HepG2 (cell line): ENCODE results near the gene DNAJC4.

ENCODE experiments used
- EZH2 ChIP-seq: conservative IDR thresholded peaks from 2 replicates; pipeline ENCODE4 v1.6.1; 2012; ENCODE audit warnings: mild to moderate bottlenecking, low read depth, low read length, moderate library complexity
- KAT7 ChIP-seq: IDR thresholded peaks from 2 replicates; pipeline ENCODE4 v1.6.1; 2018; ENCODE audit warnings: borderline replicate concordance, missing compliant biosample characterization
- MBD4 ChIP-seq: IDR thresholded peaks from 2 replicates; pipeline ENCODE4 v1.6.1; 2012; ENCODE audit warnings: low read length, inconsistent platforms, borderline replicate concordance
- NFRKB ChIP-seq: fragments of 450-650 bp; IDR thresholded peaks from 2 replicates; pipeline ENCODE4 v1.6.1; 2017
- NFYB ChIP-seq: sonication (generic); formaldehyde crosslinking; IDR thresholded peaks from 2 replicates; pipeline ENCODE4 v1.4.0; 2020; ENCODE audit warnings: missing genetic modification reagents
- TCF12 ChIP-seq, 2 experiments: fragments of 450-650 bp in 1 of 2; sonication (generic) in 1 of 2; formaldehyde crosslinking in 1 of 2; IDR thresholded peaks; 2 replicates each; pipeline versions ENCODE4 v1.6.1 to v1.8.0; 2017 to 2022; ENCODE audit warnings: antibody characterized with exemption in 1 of 2, mild to moderate bottlenecking in 1 of 2, missing genetic modification reagents in 1 of 2, moderate library complexity in 1 of 2
- ZBTB10 ChIP-seq: sonication (generic); formaldehyde crosslinking; IDR thresholded peaks from 2 replicates; pipeline ENCODE4 v1.4.0; 2020; ENCODE audit warnings: missing genetic modification reagents, borderline replicate concordance
- ZFP41 ChIP-seq: sonication (generic); formaldehyde crosslinking; IDR thresholded peaks from 2 replicates; pipeline ENCODE4 v1.4.0; 2020; ENCODE audit warnings: mild to moderate bottlenecking, missing genetic modification reagents, borderline replicate concordance

- TF ChIP-seq TCF12 (IDR thresholded peaks at IDR 0.05): no peak
- TF ChIP-seq TCF12 (CRISPR knock-in tag; IDR thresholded peaks at IDR 0.05): no peak
- no peak for TF ChIP-seq MBD4
- no peak for TF ChIP-seq EZH2
- no peak for TF ChIP-seq ZFP41
- no peak for TF ChIP-seq NFRKB
- no peak for TF ChIP-seq KAT7 (CRISPR knock-in tag)
- no peak for TF ChIP-seq ZBTB10
- TF ChIP-seq NFYB (CRISPR knock-in tag): no peak
Measured at GRCh38 chr11:64249038-64249437, 18.7 kb downstream of the DNAJC4 start.
